DOHH2 (cell line): ENCODE results near the gene CNNM3.

Source experiments
- H3F3A ChIP-seq: fragments of 200-600 bp; sonication (generic), shearing (Covaris generic); 2 replicates; pipeline ENCODE4 v1.6.0; 2016; ENCODE audit warnings: antibody characterized with exemption, mild to moderate bottlenecking; ENCODE audit not compliant: control insufficient read depth, insufficient read depth
- H3K27ac ChIP-seq: fragments of 200-600 bp; sonication (generic); 2 replicates; pipeline ENCODE4 v1.5.1; 2014; ENCODE audit warnings: low read depth, mild to moderate bottlenecking, low read length, moderate library complexity
- H3K27me3 ChIP-seq: fragments of 200-600 bp; sonication (generic); 2 replicates; pipeline ENCODE4 v1.6.1; 2014; ENCODE audit warnings: mild to moderate bottlenecking, low read length, mixed read lengths; ENCODE audit not compliant: control insufficient read depth
- H3K36me3 ChIP-seq: fragments of 200-600 bp; sonication (generic); 2 replicates; pipeline ENCODE4 v1.6.1; 2014; ENCODE audit warnings: mild to moderate bottlenecking, low read length, moderate library complexity, mixed read lengths; ENCODE audit not compliant: control insufficient read depth
- H3K4me1 ChIP-seq: fragments of 200-600 bp; sonication (generic); 2 replicates; pipeline ENCODE4 v1.6.1; 2014; ENCODE audit warnings: mild to moderate bottlenecking, low read length, mixed read lengths; ENCODE audit not compliant: control insufficient read depth
- H3K4me2 ChIP-seq: fragments of 200-600 bp; sonication (generic); 2 replicates; pipeline ENCODE4 v1.6.0; 2014; ENCODE audit warnings: mild to moderate bottlenecking, low read length, moderate library complexity
- H3K4me3 ChIP-seq: fragments of 200-600 bp; sonication (generic); 2 replicates; pipeline ENCODE4 v1.5.1; 2014; ENCODE audit warnings: mild to moderate bottlenecking, low read length, mixed read lengths
- H3K79me2 ChIP-seq: fragments of 200-600 bp; sonication (generic); 2 replicates; pipeline ENCODE4 v1.6.1; 2014; ENCODE audit warnings: mild to moderate bottlenecking, low read length, mixed read lengths; ENCODE audit not compliant: control insufficient read depth
- H3K9me2 ChIP-seq: fragments of 200-600 bp; sonication (generic); replicated peaks from 2 replicates; pipeline ENCODE4 v1.6.1; 2014; ENCODE audit warnings: mild to moderate bottlenecking, low read length, mixed read lengths; ENCODE audit not compliant: control insufficient read depth
- H3K9me3 ChIP-seq: fragments of 200-600 bp; sonication (generic); 2 replicates; pipeline ENCODE4 v1.6.1; 2014; ENCODE audit warnings: antibody characterized with exemption, low read length, mixed read lengths; ENCODE audit not compliant: control insufficient read depth, insufficient read depth
- H4K20me1 ChIP-seq: fragments of 200-600 bp; sonication (generic); 2 replicates; pipeline ENCODE4 v1.6.0; 2014; ENCODE audit warnings: low read depth, mild to moderate bottlenecking, antibody characterized with exemption, low read length, moderate library complexity; ENCODE audit not compliant: control insufficient read depth, insufficient read depth
- CTCF ChIP-seq: fragments of 200-600 bp; sonication (generic); IDR thresholded peaks from one replicate; pipeline ENCODE4 v1.5.1; 2014; ENCODE audit warnings: antibody characterized with exemption, mild to moderate bottlenecking, low read depth, low read length; ENCODE audit not compliant: poor library complexity, severe bottlenecking
- EZH2phosphoT487 ChIP-seq: fragments of 200-600 bp; sonication (generic); IDR thresholded peaks from 2 replicates; pipeline ENCODE4 v1.6.1; 2017; ENCODE audit warnings: borderline replicate concordance, mild to moderate bottlenecking, antibody characterized with exemption, low read length, moderate library complexity, mixed read lengths

The CNNM3 gene

DNA sequence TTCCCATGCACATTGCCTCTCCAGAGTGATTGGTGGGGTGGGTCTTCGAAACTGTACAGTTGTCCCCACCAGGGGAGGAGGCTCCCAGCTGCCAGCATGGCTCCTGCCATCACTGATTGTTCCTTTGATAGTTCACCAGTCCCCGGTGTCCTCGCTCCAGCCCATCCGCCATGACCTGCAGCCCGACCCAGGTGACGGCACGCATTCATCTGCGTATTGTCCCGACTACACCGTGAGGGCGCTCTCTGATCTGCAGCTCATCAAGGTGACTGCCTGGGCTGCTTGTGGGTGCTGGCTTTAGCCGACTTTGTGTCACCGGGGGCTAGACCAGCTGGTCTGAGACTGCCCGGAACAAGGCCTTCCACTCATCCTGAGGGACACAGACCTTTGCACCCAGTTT, 12.4 kb downstream of the CNNM3 start:
- peaks cover 17% of the 10 kb centered on the region for H3K4me1 ChIP-seq
- H3K9me3 ChIP-seq: no peaks in the 10 kb centered on the region
- H3K79me2 ChIP-seq: peaks cover 17% of the 10 kb centered on the region
- H3K36me3 ChIP-seq: peaks cover 73% of the 10 kb centered on the region
- no peaks in the 10 kb centered on the region for H3K9me2 ChIP-seq
- H3K27ac ChIP-seq: no peak overlapping the region
- no peaks in the 10 kb centered on the region for H4K20me1 ChIP-seq
- TF ChIP-seq CTCF: no peak
- no peak for TF ChIP-seq EZH2phosphoT487
- no peak overlapping the region for H3K4me2 ChIP-seq
- no peaks in the 10 kb centered on the region for H3K27me3 ChIP-seq
- no peak overlapping the region for H3K4me3 ChIP-seq
- peaks cover under 1% of the 10 kb centered on the region for H3F3A ChIP-seq

DNA sequence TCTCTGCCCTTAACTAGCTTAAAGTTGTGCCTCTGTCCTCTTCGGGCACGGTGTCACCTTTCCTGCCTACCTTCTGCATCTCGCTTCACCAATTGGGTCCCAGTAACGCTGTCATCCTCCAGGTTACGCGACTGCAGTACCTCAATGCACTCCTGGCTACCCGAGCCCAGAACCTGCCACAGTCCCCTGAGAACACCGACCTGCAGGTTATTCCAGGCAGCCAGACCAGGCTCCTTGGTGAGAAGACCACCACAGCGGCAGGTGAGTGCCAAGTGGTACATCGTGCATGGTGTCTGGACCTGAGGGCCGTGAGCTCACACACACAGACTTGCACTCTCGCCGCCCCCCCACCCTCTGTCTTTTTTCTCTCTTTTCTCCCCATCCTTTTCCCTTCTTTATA, 12.8 kb downstream of the CNNM3 start:
- H3K9me2 ChIP-seq: no peaks in the 10 kb centered on the region
- TF ChIP-seq CTCF: no peak
- TF ChIP-seq EZH2phosphoT487: no peak
- peaks cover 21% of the 10 kb centered on the region for H3K4me1 ChIP-seq
- H3K4me2 ChIP-seq: no peak overlapping the region
- H3F3A ChIP-seq: peaks cover 3% of the 10 kb centered on the region
- no peak overlapping the region for H3K4me3 ChIP-seq
- H3K27me3 ChIP-seq: no peaks in the 10 kb centered on the region
- no peaks in the 10 kb centered on the region for H4K20me1 ChIP-seq
- peaks cover 73% of the 10 kb centered on the region for H3K36me3 ChIP-seq
- H3K79me2 ChIP-seq: peaks cover 14% of the 10 kb centered on the region
- H3K27ac ChIP-seq: no peak overlapping the region
- no peaks in the 10 kb centered on the region for H3K9me3 ChIP-seq

DNA sequence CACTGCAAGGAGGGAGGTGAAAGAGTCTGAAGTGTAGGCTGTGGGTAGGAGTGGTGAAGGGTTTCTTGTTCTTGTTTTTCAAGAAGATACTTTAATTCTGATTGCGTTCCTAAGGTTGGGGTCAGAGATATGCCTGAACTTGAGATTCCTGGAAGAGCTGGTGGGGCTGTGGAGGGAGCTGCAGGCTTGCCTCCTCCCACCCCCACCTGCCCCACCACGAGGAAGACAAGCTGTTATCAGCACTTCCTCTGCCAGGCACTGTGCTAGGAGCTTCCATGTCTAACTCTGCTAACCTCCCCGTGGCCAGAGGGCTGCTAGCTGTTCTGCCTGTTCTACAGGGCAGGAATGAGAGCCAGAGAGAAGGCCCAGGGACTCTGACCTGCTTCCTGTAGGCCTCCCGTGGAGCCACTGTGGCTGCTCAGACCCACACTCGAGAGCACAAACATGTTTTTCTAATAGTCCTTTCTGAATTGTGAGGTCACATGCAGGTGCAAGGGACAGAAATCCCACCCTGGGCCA, 14.0 kb downstream of the CNNM3 start:
- Histone ChIP-seq H3K36me3 (peaks cover 77% of the 10 kb centered on the region), H3F3A (peaks cover 3% of the 10 kb centered on the region), H3K4me3 (no peak overlapping the region), H3K9me3 (no peaks in the 10 kb centered on the region), H3K4me1 (peaks cover 21% of the 10 kb centered on the region), H3K27ac (no peak overlapping the region), H3K9me2 (no peaks in the 10 kb centered on the region), H4K20me1 (no peaks in the 10 kb centered on the region), H3K4me2 (no peak overlapping the region), H3K27me3 (no peaks in the 10 kb centered on the region), H3K79me2 (peaks cover 2% of the 10 kb centered on the region; the same call in 1 of the 2 replicates)
- TF ChIP-seq EZH2phosphoT487: no peak
- no peak for TF ChIP-seq CTCF
